DMS 273 treated with DMSO at 0.1 percent for 48 hours (cell line): ENCODE measurements around the gene DLG2.
A peak's percentile ranks its signal among the peaks of the same experiment; 100 is the strongest.
"Not testable (repeated sequence)": the region's sequence is repeated elsewhere in the genome, so short reads cannot be mapped to it uniquely, and the experiment has no call there.

Experiments used
- DNase-seq: peaks from one replicate; lab custom pipeline; 2025; lab: John Stamatoyannopoulos, UW

DLG2 gene

DNA sequence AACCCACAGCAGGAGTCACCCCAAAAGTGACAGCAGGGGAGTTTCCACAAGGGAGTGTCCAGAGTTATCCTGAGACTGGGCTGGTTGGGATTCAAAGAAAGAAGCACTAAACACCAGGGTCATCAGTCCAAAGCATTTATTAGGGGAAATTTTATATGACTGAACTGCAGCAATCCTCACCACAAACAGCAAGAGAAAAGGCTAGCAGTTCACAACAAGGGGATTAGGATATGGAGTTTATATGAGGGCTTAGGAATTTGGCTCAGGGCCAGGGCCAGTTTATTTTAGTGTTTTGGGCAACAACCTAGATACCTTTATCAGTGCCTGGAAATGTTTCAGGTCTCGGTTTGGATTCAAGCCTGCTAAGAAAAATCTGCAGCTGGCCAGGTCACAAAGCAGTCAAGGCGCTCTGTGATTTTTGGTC lies 16.1 kb upstream of the DLG2 start:
- DNase-seq, result no peak

DNA sequence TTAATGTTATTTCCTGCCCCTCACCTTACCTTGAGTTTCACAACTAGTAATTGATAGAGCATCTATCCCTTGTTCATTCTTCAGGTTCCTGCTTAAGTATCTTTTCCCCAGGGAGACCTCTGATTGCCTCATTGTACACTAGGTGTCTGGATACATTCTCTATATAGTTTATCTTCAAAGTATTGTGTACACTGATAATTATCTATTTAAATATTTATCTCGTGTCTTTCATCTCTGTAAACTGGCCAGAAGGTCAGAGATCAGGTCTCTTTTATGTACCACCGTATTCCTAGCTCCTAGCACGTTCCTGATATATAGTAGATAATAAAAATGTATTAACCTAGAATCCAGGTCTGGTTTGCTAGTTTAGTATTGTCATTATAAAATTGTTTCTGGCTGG lies 7.6 kb upstream of the DLG2 start:
- no peak for DNase-seq

DNA sequence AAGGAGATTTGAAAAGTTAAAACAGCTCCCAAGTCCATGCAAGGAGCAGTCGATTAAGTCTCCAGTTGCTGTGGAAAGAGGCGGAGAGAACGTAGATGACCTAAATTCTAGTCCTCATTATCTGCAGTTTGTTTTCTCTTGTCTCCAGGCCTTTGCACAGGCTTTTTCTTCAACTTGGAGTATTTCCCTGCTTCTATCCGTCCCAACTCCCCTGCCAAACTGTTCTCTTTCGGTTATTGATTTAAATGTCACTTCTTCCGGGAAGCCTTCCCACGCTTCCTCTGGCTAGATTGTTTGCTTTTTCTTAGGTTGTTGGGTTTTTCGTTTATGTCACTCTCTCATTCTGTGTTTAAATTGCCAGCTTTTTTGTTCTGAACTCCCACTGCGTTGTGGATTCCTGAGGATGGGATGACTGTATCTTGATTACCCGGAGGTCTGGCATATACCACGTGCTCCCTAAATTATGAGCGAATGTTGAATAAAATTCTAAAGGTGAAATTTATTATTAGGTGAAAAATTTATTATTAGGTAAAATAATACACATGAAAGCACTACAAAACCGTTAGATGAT lies 1.7 kb upstream of the DLG2 start:
- no peak for DNase-seq

DNA sequence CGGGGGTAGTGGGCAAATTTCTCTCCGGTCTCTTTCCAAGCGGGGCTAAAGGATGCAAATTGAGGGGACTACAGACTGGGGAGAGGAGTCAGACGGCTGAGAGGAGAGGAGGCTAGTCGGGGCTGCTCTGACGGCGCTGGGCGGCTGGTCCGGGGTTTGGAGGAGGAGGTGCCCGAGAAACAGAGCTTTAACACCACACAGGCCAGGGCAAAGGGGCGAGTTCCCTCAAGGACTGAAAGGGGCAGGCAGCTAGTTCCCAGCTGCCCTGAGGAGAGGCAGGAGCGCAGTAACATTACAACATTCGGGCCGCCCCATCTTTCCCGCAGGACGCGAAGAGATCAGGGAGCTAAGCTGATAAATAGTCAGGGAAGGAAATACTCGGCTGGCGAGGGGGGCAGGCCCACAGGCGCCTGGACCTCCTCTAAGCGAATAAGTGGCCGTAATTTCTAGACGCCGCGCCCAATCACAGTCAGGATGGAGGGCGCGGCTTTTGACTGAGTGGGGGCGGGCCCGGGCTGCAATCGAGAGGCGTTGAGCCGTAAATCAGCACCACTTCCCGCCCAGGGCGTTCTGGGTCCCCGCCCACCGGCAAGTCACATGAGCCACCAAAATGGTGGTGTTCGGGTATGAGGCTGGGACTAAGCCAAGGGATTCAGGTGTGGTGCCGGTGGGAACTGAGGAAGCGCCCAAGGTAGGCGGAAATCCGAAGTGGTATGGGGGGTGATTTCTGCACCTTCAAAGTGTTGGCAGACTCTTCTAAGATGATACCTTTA lies 1.0 kb upstream of the DLG2 start, which contains the start of gene TMEM126B:
Gene TMEM126B (plus strand): TSS at position 596 of the 773 bp plus-strand sequence. CDS start 15 bp downstream, at position 611.
- DNase-seq, result peak; percentile 93

DNA sequence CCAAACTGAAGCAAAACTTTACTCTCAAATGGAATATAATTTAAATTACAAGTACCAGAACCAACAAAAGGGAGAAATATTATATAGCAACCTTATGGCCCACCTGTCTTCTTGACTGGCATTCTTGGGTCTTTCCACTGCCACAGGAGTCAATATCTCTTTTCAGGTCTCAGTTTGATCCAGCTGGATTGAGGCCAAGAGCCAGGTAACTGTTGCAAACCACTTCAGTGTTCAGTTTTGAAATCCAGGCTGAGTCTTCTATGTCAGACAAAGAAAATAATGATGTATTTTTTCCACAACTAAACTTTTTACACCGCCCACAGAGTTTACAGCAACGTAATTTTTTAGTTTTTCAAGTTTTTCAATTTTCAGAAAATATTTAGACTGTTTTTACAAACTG lies 648 bp downstream of the DLG2 start:
- DNase-seq, result no peak

DNA sequence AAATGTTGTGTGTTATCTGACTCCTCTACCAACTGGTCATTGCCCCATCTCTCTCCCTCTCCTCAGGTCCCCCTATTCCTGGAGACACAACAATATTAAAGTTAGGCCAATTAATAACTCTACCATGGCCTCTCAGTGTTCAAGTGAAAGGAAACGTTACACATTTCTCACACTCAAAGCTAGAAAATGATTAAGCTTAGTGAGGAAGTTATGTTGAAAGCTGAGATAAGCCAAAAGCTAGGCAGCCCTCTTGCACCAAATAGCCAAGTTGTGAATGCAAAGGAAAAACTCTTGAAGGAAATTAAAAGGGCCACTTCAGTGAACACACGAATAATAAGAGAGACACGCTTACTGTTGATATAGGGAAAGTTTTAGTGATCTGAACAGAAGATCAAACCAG lies 6.9 kb downstream of the DLG2 start:
- no peak for DNase-seq

DNA sequence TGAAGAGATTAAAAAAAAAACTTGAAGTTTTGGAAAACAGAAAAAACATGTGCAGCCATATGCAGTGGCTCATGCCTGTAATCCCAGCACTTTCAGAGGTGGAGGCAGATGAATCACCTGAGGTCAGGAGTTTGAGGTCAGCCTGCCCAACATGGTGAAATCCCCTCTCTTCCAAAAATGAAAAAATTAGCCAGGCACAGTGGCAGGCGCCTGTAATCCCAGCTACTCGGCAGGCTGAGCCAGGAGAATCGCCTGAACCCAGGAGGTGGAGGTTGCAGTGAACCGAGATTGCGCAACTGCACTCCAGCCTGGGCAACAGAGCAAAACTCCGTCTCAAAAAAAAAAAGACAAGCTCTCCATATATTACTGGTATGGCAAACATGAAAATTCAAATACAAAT lies 7.6 kb downstream of the DLG2 start:
- DNase-seq, result no peak

DNA sequence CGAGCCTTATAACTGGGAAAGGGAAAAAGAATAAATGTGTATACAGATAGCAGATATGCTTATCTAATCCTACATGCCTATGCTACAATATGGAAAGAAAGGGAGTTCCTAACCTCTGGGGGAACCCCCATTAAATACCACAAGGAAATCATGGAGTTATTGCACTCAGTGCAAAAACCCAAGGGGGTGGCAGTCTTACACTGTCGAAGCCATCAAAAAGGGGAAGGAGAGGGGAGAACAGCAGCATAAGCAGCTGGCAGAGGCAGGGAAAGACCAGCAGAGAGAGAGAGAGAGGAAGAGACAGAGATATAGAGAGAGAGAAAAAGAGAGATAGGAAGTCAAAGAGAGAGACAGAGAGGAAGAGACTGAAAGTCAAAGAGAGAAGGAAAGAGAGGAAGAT lies 15.5 kb downstream of the DLG2 start:
- DNase-seq, result not testable (repeated sequence)

DNA sequence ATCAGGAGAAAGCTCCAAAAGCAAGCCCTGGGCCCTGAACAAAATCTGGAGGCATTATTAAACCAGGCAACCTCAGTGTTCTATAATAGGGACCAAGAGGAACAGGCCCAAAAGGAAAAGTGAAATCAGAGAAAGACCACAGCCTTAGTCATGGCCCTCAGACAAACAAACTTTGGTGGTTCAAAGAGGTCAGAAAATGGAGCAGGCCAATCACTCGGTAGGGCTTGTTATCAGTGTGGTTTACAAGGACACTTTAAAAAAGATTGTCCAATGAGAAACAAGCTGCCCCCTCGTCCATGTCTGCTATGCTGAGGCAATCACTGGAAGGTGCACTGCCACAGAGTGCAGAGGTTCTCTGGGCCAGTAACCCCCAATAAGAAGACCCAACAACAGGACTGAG lies 17.9 kb downstream of the DLG2 start:
- DNase-seq, result not testable (repeated sequence)

DNA sequence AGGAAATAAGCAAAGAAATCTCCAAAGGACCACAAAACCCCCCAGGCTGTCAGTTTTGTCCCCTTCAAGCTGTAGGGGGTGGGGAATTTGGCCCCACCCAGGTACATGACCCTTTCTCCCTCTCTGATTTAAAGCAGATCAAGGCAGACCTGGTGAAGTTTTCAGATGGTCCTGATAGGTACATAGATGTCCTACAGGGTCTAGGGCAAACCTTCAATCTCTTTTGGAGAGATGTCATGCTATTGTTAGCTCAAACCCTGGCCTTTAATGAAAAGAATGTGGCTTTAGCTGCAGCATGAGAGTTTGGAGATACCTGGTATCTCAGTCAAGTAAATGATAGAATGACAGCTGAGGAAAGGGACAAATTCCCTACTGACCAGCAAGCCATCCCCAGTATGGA lies 18.5 kb downstream of the DLG2 start:
- not testable (repeated sequence) for DNase-seq

DNA sequence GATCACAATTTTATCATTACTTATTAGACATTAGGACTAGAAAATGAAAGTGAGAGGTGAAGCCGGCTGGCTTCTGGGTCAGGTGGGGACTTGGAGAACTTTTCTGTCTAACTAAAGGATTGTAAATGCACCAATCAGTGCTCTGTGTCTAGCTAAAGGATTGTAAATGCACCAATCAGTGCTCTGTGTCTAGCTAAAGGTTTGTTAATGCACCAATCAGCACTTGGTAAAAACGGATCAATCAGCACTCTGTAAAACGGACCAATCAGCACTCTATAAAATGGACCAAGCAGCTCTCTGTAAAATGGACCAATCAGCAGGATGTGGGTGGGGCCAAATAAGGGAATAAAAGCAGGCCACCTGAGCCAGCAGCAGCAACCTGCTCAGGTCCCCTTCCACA lies 20.9 kb downstream of the DLG2 start:
- not testable (repeated sequence) for DNase-seq

DNA sequence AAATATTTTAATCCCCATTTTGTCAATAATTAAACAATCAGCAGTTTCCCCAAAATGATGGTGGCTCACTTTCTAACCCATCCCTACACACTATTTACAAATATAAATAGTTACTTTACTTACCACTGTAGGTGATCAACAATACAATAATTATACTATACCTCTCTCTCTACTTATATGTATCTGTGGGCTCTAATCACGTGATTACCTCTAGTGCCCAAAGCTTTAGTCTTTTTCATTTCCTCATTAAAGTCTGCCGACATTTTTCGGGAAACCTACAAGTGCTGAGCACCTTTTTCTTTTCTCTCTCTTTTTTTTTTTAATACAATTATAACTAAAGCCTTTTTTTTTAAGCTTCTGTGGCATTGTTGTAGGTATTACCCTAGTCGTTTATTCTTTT lies 23.9 kb downstream of the DLG2 start:
- no peak for DNase-seq

DNA sequence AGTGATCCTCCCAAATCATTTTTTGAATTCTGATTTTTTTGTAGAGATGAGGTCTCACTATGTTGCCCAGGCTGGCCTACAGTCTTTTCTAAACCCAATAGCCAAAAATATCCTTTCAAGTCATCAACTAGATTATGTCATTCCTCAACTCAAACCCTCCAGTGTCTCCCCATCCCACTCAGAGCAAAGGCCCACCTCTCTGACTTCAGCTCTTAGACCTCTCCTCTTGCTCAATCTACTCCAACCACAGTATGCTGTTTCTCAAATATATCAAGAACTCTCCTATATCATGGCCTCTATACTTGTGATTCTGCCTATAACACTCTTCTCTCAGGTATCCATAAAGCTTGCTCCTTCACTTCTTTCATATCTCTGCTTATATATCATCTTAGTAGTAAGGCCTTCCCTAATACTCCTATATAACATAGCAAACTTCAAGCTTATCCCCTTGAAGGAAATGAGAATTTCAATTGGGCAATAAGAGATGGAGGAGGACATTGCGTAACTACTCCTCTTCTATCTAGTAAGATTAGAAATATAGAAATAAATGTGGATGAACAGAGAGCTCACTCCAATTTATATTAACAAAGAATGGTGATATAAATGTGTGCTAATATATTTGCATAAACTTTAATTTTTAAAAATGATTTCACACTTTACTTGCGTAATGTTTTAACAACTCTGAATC lies 24.5 kb downstream of the DLG2 start:
- no peak for DNase-seq

DNA sequence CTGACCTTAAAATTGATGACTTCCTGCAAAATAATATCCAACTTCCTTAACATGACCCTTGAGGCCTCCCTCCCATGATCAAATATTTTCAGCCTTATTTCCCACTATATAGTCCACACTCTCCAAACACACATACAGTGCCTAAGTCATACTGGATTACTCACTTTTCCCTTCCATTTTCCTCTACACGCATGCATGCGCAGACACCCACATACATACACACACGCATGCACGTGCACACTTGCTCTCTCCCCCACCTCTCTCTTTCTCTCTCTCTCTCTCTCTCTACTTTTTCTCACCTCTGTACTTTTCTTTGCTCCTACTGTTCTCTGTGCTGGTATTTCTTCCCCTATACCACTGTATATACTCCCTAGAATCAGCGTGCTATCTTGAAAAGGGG lies 28.1 kb downstream of the DLG2 start:
- DNase-seq, result no peak

DNA sequence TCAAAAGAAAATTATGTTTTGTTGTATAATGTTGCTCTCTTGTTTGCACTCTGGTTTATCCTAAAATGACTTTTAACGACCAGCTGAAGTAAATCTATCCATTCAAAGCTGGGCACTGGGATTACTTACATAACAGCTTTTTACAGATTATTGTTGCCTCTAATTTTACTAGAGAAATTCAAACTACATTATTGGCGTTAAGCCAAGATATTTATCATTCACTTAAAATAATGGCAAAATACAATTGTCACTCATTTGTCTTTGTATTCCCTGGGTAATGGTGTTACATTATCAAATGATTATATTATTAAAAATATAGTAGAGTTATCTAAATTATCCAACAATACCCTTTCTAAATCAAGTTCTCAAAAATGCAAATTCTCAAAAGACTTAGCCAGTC lies 30.3 kb downstream of the DLG2 start:
- DNase-seq, result no peak

DNA sequence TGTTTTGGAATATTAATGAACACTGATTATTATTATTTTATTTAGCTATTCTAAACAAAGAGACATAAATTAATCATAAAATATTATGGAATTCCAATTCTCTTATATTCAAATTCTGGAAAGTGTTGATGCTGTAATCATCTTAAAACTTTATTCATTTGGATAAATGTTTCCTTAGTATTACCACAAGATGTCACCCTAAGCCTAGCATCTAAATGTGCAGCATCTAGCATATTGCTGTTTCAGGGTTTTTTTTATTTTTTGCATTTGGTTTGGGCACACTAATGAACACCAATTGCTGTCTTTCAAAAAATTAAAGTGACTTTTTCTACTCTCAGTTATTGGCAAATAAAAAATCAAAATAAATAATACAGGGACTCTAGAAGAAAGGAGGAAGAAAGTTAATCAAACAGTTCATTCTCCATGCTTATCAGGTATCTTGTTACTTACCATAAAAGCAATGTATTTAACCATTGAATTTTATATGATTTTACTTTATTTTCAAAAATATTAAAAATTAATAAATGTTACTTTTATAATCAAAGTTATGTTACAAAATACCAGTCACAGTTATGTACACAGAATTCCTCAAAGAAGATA lies 31.8 kb downstream of the DLG2 start:
- DNase-seq, result no peak

DNA sequence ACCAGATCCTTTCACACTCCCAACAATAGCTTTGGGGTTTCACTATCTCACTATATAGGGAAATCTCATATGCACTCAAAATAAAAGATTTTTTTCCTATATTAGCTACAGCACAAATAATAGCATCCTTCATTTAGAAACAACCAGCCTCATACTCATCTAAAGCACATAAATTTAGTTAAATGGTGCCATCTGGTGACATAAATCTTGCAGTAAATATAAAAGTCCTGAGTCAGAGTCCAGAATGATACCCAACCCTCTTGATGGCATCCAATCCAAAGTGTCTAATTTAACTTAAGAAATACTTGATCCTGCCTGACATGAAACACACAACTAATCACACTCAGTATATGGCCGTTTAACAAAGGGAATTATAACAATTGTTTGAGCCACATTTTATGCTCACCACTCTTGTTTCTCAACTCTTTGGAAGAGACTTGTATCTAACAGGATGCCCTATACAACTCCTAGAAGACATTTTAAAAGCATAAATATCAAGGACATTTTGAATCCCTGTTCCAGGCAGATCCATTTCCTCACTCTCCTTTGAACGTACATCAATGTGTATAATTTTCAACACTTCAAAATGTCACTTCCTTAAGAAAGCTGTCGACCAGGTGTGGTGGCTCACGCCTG lies 36.2 kb downstream of the DLG2 start:
- no peak for DNase-seq

DNA sequence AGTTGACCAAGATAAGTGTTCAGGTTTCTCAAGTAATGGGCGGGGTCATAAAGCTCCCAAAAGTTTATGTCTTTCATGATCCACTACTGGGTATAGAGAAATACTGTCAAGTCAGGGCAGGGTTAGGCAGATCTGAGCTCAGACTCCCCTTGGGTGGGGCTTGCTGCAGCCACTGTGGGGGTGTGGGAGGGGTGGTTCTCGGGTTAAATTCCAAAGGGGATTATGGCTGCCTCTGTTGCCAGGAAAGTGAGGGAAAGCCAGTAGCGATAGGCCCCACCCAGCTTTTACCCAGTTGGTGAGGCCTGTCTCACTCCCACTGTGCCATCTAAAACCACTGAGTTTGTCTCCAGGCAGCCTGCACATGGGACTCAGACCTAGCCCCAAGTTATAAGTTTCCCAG lies 37.8 kb downstream of the DLG2 start:
- DNase-seq, result no peak

DNA sequence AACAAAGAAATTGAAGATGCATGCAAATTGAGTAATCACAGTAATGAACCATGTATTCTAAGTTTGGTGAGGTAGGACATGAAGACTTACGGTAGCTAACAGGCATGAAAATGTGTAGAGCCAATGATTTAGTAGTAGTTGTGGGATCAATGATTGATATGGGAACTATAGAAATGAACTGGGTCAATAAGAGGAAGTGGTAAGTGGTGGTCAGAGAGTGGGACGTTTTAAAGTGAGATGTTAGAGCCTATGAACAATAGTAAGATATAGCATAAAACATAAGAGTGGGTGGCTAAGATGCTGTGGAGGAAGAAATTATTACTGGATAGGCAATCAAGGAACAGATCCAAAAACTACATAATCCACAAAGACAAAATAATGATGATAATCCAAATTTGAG lies 45.0 kb downstream of the DLG2 start:
- DNase-seq, result no peak

DNA sequence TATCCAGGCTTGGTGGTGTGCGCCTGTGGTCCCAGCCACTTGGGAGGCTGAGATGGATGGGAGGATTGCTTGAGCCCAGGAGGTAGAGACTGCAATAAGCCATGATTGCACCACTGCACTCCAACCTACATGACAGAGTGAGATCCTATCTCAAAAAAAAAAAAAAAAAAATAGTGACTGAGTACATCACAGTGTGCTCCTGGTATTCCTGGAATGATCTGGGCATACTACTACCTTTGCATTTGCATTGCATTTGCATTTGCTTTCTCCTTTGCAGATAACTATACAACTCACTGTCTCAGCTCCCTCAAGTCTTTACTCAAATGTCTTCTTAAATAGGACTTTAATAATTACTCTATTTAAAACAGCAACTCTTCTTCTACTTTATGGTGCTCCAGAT lies 51.8 kb downstream of the DLG2 start:
- DNase-seq, result no peak

DNA sequence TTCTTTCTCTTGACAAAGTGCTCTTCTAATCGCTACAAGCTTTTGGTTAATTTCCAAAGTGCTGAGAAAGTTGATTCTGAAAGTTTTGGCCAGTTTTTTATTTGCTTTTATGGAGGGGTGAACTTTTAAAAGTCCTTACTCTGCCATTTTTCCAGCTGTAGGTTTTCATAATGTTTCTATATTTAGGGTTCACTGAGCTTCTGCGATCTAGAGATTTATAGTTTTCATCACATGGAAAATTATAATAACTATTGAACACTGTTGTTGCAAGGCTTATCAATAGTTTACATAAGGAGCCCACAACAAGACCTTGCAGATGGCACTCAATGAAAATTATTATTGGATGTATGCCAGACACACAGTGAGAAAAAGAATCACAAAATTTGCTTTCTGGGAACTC lies 55.1 kb downstream of the DLG2 start:
- DNase-seq, result no peak

DNA sequence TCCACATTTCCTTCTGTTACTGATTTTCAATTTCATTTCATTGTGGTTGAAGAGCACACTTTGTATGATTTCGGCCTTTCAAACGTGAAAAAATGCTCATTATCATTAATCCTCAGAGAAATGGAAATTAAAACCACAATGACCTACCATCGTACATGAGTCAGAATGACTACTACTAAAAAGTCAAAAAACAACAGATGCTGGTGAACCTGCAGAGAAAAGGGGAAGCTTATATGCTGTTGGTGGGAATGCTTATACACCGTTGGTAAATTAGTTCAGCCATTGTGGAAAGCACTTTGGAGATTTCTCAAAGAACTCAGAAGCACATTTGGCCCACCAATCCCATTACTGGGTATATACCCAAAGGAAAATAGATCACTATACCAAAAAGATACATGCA lies 57.6 kb downstream of the DLG2 start:
- DNase-seq, result no peak
